ENCODE measurements around the gene TGIF1.

TGIF1 gene

GRCh38 chr18:3482258-3482657 lies 32.3 kb downstream of the TGIF1 start:
- DNase-seq (ENCODE audit: low read depth): no peak

- no peak for DNase-seq (ENCODE audit: low read depth)
Measured at GRCh38 chr18:3485153-3486149, 35.5 kb downstream of the TGIF1 start.

GRCh38 chr18:3486512-3486911 lies 36.5 kb downstream of the TGIF1 start:
- DNase-seq (ENCODE audit: low read depth): no peak

GRCh38 chr18:3489462-3489861 lies 39.5 kb downstream of the TGIF1 start:
- DNase-seq (ENCODE audit: low read depth): no peak

DNA sequence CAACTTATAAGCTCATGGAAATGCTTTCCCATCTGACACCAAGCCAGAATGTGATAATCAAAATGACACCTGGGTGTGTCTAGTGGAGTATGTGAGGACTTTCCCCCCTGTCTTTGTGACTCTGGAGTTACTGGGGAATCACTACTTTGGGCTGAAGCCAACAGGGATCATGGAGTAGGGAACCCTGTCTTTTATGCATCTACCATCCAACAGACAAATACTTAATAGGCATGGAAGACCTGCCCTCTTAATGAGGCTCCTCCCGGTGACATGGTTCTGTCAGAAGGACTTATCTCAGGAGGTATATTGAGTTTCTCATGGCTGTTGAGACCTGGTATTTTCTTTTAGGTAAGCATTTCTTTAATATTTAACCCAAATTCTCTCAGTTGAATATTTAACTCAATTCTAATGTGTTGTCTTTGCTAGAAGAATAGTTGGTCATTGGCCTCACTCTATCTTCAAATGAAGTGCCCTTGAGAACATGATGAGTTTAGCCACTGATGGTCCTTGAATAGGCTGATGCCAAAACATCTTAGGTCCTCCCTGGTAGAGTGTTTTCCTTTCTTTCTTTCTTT lies 42.1 kb downstream of the TGIF1 start:
- no peak for DNase-seq (ENCODE audit: low read depth)

GRCh38 chr18:3492721-3493120 lies 42.7 kb downstream of the TGIF1 start:
- DNase-seq (ENCODE audit: low read depth): no peak

DNA sequence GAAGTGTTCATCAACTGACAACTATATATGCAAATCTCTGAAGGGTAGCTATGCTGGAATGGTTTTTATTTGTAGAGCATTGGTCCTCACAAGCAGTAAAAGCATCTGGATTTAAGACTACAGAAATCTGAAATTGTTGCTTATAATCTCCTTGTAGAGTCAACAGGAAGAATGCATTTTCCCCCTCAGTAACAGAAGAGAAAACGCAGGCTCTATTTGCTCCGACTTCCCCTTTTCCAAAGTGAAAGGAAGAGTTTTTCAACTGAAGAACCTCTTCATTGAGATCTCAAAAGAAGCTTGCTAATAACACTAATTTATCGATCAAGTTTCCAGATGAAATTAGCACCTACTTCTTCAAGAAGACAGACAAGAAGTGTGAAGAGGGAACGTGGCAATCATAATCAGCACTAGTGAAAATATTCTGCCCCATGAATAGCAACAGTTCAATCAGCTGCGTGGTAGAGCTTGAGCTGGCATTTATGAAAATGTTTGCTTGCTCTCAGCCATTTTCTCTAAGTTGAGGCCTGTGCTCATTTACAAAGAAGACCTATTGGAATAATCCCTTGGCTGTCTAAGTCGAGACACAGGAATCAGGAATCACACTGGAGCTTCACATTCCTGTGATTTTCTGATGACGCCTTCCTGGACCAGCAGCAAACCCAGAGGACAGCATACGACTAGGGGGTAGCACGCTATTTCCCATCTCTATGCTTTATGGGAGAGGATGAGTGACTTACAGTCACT lies 43.7 kb downstream of the TGIF1 start:
- no peak for DNase-seq (ENCODE audit: low read depth)

- DNase-seq (ENCODE audit: low read depth): no peak
Measured at GRCh38 chr18:3494245-3494526, 44.2 kb downstream of the TGIF1 start.

DNA sequence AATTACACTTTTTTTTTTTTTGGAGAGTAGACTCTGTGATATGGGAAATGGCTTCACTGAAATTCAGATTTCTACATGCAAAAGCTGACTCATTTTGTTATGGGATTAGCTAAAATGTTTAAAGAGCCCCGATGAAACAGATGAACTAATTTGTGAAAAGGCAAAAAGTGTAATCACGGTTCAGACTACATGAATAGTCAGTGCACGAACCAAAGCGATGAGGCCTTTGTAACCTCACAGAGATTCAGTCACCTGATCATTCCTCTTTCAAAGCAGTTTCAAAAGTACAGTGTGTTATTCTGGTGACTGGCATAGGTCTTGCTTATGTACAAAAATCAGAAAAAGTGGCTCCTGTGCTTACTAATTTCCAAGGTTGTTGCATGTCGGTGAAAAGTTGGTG lies 44.6 kb downstream of the TGIF1 start:
- DNase-seq (ENCODE audit: low read depth): no peak

DNA sequence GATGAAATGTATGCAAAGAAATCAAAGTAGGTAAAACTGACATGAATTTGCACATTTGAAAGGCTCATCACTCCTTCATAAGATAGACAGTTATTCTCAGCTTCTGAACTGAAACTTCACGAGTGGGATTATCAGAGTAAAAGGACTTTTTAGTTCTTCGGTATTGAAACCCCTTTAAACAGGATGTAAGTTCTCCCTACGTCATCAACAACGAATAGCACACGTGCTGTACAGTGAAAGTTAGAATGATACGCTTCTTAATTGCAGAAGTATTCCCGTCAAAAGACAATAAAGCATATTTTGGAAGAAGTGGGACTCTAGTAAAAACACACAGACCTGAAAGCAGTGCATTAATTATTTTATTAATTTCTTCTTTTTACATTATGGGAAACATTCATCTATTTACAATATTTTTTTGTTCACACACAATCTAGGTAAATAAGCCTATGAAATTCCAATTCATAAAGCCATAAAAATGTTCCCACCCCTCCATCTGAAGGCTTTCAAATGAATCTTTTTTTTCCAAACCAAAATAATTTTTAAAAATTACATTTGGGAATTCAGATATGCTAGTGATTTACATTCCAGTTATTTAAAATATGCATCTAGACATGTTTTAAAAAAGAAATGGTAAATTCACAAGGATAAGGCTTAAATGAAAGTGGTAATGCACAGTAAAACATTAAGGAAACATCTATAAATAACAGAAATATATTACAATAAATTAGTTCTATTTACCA lies 45.9 kb downstream of the TGIF1 start:
- no peak for DNase-seq (ENCODE audit: low read depth)

DNA sequence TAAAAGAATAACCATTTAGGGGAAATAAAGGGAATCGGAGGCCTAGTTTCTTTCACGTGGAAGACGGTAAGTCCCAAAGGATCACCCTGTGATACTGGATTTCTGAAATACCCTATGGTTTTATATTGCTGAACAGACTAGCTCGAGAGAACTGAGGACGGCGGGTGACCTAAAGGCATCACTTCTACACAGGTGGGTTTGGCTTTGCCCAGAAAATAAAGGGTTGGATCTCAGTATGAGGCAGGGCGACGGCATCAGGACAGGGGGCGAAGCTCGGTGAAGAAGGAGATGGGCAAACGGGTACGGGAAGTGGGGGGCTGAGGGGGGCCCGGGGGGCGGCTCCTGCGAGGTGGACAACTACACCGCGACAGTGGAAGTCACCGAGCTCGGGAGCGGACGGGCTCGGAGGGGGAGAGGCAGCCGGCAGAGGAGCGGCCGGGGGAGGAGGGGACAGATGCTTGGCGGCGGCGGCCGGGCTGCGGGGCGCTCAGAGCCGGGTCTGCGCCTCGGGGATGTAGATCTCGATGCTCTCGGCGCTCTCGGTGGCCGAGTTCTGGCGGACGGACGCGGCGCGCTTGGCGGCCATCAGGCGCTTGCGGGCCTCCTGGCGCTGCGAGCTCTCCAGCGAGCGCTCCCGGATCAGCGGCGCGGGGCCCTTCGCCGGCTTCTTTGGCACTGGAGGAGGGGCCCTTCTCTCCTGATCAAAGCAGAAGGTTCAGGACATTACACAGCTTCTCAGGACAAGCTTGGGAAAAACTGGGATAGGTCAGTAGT lies 48.9 kb downstream of the TGIF1 start:
- DNase-seq (ENCODE audit: low read depth): no peak

DNA sequence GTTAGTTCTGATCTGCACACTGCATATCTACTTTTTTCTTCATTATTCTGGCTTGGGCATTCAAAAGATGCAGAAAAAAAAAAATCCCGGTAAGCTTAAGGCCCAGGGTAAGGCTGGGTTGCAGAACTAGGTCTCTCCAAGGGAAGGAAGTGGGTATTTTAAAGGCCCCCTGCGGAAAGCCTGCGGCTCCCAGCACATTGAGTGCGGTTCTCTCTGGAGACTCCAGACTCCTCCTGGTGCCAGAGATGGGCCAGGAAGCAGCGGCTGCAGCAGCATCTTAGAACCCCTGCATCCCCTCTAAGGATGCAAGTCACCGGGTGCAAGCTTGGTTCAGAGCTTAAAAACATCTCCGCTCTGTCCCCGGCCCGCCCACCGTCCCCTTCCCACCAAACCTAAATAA lies 49.5 kb downstream of the TGIF1 start:
- DNase-seq (ENCODE audit: low read depth): no peak

- DNase-seq (ENCODE audit: low read depth): no peak
Measured at GRCh38 chr18:3500016-3500415, 50.0 kb downstream of the TGIF1 start.

GRCh38 chr18:3502650-3503049 lies 52.7 kb downstream of the TGIF1 start:
- DNase-seq (ENCODE audit: low read depth): no peak

DNA sequence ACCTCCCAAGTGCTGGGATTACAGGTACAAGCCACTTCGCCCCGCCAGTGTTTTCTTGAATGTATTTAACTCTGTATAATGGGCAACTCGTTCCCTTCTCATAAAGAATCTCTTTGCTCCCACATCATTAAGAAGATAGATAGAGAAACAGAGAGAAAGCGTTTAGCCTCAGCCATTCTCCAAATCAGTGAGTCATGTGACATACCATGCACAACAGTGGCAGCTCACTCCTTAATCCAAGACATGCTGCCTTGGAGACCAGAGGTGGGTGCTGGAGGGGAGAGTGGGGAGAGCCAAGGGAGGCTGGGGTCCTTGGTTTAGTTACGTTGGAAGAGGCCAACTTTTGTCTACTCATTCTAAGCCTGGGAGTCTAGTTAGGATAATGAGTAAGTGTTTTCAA lies 54.7 kb downstream of the TGIF1 start:
- DNase-seq (ENCODE audit: low read depth): no peak

GRCh38 chr18:3508576-3509549 lies 58.9 kb downstream of the TGIF1 start:
- no peak for DNase-seq (ENCODE audit: low read depth)

Measured in stimulated activated CD8-positive, alpha-beta memory T cell treated with anti-CD3 and anti-CD28 coated beads, Interleukin-15, amount 100 ng/mL, for 24 hours (primary cell).